ENCODE results near the gene SFMBT2.

GRCh38 chr10:7310076-7310475 lies 100.8 kb downstream of the SFMBT2 start:
- TF ChIP-seq CTCF (IDR thresholded peaks at IDR 0.05) (no peak), POLR2A (IDR thresholded peaks at IDR 0.05) (no peak)
